ENCODE data around the gene MEGF9. TPM values are rescaled to one million over a fixed set of nuclear protein-coding genes. Genes with fewer than 3 reads are reported as not detected.

MEGF9 gene
- total and polyA plus RNA-seq, 2 of the 13 experiments (the other 11 are each of a cell fraction or from before 2014, with no cell fraction given): 3.1 to 3.3 TPM

DNA sequence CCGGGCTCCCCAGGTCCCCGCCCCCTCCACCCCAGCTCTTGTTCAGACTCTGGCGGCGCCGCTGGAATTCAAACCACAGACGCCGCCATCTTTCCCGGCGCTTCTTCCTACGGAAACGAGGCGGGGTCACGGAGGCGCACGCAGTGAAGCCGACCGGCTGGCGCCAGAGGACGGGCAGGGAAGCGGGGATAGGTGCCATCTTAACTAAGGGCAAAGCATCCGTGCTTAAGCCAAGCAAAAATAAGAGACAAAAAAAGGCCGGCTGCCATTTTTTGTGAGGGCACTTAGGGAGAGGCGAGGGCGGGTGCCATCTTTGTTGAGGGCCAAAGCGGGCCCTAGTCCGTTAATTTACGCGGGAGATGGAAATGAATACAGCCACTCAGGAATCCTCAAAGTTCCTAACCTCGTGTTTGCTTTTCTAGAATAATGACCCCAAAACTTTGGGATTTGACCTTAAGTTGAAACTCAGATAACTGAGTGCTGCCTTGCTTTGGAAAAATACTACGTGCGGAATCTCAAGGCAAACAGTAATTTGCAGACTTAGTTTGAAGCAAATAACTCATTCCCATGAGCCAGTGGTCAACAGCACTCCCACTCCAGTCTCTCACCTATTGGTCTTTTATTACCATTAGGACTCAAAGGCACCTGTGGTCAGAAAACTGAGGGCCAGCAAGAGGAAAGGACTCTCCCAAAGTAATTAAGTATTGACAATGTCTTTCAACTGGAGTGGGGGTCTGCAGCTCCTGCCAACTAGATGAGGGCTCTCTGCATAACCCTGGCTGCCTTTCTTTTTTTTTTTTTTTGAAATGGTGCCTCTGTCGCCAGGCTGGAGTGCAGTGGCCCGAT, 134.0 kb downstream of the MEGF9 start, which contains the start of gene CDK5RAP2 (continued):
- TF ChIP-seq, protein P1, sequence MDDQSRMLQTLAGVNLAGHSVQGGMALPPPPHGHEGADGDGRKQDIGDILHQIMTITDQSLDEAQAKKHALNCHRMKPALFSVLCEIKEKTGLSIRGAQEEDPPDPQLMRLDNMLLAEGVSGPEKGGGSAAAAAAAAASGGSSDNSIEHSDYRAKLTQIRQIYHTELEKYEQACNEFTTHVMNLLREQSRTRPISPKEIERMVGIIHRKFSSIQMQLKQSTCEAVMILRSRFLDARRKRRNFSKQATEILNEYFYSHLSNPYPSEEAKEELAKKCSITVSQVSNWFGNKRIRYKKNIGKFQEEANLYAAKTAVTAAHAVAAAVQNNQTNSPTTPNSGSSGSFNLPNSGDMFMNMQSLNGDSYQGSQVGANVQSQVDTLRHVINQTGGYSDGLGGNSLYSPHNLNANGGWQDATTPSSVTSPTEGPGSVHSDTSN (CRISPR knock-in tag; IDR thresholded peaks at IDR 0.05; ENCODE audit: borderline replicate concordance): 0 out of 2 replicates have a peak, but pooled peaks have one; percentile 20
- no peak for TF ChIP-seq ZNF224 (CRISPR knock-in tag; IDR thresholded peaks at IDR 0.05)
- TF ChIP-seq HDAC2 (CRISPR knock-in tag; IDR thresholded peaks at IDR 0.05): peak; percentile 57; the same call in 1 of the 2 replicates
- 0 out of 2 replicates have a peak, but pooled peaks have one; percentile 12 for TF ChIP-seq MIER2 (CRISPR knock-in tag; IDR thresholded peaks at IDR 0.05)
- peak; percentile 85 for TF ChIP-seq SRSF1 (optimal IDR thresholded peaks at IDR 0.05; ENCODE audit: low read depth, low read length)
- TF ChIP-seq, protein P2, sequence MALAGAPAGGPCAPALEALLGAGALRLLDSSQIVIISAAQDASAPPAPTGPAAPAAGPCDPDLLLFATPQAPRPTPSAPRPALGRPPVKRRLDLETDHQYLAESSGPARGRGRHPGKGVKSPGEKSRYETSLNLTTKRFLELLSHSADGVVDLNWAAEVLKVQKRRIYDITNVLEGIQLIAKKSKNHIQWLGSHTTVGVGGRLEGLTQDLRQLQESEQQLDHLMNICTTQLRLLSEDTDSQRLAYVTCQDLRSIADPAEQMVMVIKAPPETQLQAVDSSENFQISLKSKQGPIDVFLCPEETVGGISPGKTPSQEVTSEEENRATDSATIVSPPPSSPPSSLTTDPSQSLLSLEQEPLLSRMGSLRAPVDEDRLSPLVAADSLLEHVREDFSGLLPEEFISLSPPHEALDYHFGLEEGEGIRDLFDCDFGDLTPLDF (CRISPR knock-in tag; IDR thresholded peaks at IDR 0.05): peak; percentile 99
- no peak; the same call in 1 of the 2 replicates for TF ChIP-seq BRCA1 (CRISPR knock-in tag; IDR thresholded peaks at IDR 0.05)
- TF ChIP-seq, protein P3, sequence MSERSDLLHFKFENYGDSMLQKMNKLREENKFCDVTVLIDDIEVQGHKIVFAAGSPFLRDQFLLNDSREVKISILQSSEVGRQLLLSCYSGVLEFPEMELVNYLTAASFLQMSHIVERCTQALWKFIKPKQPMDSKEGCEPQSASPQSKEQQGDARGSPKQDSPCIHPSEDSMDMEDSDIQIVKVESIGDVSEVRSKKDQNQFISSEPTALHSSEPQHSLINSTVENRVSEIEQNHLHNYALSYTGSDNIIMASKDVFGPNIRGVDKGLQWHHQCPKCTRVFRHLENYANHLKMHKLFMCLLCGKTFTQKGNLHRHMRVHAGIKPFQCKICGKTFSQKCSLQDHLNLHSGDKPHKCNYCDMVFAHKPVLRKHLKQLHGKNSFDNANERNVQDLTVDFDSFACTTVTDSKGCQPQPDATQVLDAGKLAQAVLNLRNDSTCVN (CRISPR knock-in tag; IDR thresholded peaks at IDR 0.05; ENCODE audit: borderline replicate concordance): peak; percentile 71; the same call in 1 of the 2 replicates
- TF ChIP-seq ZBTB7A (CRISPR knock-in tag; IDR thresholded peaks at IDR 0.05): no peak
- TF ChIP-seq, protein P4, sequence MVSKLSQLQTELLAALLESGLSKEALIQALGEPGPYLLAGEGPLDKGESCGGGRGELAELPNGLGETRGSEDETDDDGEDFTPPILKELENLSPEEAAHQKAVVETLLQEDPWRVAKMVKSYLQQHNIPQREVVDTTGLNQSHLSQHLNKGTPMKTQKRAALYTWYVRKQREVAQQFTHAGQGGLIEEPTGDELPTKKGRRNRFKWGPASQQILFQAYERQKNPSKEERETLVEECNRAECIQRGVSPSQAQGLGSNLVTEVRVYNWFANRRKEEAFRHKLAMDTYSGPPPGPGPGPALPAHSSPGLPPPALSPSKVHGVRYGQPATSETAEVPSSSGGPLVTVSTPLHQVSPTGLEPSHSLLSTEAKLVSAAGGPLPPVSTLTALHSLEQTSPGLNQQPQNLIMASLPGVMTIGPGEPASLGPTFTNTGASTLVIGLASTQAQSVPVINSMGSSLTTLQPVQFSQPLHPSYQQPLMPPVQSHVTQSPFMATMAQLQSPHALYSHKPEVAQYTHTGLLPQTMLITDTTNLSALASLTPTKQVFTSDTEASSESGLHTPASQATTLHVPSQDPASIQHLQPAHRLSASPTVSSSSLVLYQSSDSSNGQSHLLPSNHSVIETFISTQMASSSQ (IDR thresholded peaks at IDR 0.05; ENCODE audit: low read depth): no peak
- TF ChIP-seq, protein P4 (CRISPR knock-in tag; IDR thresholded peaks at IDR 0.05; ENCODE audit: borderline replicate concordance): peak; percentile 49; the same call in 1 of the 2 replicates
- TF ChIP-seq, protein P5, sequence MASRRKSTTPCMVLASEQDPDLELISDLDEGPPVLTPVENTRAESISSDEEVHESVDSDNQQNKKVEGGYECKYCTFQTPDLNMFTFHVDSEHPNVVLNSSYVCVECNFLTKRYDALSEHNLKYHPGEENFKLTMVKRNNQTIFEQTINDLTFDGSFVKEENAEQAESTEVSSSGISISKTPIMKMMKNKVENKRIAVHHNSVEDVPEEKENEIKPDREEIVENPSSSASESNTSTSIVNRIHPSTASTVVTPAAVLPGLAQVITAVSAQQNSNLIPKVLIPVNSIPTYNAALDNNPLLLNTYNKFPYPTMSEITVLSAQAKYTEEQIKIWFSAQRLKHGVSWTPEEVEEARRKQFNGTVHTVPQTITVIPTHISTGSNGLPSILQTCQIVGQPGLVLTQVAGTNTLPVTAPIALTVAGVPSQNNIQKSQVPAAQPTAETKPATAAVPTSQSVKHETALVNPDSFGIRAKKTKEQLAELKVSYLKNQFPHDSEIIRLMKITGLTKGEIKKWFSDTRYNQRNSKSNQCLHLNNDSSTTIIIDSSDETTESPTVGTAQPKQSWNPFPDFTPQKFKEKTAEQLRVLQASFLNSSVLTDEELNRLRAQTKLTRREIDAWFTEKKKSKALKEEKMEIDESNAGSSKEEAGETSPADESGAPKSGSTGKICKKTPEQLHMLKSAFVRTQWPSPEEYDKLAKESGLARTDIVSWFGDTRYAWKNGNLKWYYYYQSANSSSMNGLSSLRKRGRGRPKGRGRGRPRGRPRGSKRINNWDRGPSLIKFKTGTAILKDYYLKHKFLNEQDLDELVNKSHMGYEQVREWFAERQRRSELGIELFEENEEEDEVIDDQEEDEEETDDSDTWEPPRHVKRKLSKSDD (CRISPR knock-in tag; IDR thresholded peaks at IDR 0.05; ENCODE audit: low read depth): peak; percentile 92; the same call in 1 of the 2 replicates
- TF ChIP-seq, protein P6, sequence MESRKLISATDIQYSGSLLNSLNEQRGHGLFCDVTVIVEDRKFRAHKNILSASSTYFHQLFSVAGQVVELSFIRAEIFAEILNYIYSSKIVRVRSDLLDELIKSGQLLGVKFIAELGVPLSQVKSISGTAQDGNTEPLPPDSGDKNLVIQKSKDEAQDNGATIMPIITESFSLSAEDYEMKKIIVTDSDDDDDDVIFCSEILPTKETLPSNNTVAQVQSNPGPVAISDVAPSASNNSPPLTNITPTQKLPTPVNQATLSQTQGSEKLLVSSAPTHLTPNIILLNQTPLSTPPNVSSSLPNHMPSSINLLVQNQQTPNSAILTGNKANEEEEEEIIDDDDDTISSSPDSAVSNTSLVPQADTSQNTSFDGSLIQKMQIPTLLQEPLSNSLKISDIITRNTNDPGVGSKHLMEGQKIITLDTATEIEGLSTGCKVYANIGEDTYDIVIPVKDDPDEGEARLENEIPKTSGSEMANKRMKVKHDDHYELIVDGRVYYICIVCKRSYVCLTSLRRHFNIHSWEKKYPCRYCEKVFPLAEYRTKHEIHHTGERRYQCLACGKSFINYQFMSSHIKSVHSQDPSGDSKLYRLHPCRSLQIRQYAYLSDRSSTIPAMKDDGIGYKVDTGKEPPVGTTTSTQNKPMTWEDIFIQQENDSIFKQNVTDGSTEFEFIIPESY (CRISPR knock-in tag; IDR thresholded peaks at IDR 0.05): no peak
- peak; percentile 33; the same call in 1 of the 2 replicates for TF ChIP-seq ZNF350 (CRISPR knock-in tag; IDR thresholded peaks at IDR 0.05; ENCODE audit: borderline replicate concordance, low read depth)
